ENCODE data around the gene SLC22A15.
"Not testable (repeated sequence)": the region's sequence is repeated elsewhere in the genome, so short reads cannot be mapped to it uniquely, and the experiment has no call there.

Gene SLC22A15

DNA sequence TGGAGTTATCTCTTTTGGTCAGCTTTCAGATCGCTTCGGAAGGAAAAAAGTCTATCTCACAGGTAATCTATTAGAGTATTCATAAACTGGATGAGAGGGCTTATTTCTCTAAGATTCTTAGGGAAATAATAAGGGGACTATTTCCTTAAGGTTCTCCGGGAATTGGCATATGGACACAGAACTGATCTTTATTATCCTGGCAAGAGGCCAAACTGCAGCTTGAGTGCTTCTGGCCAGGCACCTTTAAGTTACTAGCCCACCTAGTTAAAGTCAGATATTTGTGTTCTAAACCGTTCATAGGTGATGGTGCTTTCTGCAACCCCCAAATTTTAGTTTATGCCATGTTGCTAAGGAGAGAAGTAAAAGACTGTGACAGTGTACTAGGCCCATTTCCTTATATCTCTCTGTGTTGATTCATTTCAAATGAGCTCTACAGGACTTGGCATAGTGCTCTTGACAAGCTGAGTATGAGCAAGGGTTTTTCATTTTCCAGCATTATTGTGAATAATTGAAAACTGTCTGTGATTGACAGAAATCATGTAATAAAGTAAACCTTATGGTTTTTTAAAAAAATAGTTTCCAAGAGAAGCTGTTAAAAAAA lies 43.4 kb downstream of the SLC22A15 start:
- H3K4me3 ChIP-seq = no peak overlapping the region
- H3K27ac ChIP-seq = no peak overlapping the region

DNA sequence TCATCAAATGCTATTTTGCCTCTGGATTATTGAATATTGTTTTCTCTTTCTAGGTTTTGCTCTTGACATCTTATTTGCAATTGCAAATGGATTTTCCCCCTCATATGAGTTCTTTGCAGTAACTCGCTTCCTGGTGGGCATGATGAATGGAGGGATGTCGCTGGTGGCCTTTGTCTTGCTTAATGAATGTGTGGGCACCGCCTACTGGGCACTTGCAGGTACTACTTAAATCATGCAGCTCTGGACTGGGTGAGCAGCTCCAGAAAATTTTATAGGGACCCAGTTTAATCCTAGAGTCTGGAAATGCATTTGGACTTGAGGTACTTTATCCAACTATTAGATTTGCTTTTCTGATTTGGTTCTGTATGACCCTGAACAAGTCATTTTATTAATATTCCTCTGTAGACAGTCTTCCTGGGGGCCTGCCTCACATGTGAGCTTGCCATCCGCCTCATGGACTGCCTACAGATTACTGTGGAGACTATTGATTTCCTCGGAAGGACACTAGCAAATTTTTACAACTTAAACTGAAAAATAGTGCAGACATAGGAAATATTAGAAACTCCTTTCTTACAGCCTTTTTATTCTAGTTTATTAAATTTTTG lies 44.5 kb downstream of the SLC22A15 start:
- Histone ChIP-seq H3K4me3 (no peak overlapping the region), H3K27ac (no peak overlapping the region)

DNA sequence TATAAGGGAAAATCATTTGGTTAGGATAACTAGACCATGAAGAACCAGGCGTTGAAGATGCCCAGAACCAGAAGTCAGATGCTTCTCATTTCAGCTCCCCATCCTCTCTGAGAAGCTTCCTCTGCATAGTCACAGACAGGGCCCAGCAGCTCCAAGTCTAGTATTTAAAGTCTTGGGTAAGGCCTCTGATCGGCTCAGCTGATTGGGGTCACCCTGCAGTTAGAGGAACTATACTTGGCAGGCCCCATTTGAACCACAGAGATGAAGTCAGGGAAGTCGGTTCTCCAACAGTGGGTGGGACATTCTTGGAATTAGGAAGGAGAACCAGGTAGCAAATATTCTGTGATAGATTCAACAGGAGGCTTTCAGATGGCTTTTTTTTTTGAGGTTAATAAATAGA lies 48.3 kb downstream of the SLC22A15 start:
- Histone ChIP-seq H3K27ac (no peak overlapping the region), H3K4me3 (no peak overlapping the region)

DNA sequence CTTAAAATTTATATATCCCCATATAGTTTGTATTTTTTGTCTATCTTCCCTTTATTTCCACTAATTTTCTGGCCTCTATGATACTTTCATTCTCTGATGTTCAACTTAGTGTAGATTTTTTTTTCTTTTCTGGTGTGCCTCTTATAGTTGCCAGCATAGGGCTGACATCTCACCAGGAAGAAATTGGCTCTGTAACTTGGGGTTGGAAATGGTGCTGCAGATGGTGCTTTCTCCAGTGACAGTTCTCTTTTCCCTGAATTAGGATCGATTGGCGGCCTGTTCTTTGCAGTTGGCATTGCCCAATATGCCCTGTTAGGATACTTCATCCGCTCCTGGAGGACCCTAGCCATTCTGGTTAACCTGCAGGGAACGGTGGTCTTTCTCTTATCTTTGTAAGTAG lies 50.3 kb downstream of the SLC22A15 start:
- no peak overlapping the region for H3K27ac ChIP-seq

DNA sequence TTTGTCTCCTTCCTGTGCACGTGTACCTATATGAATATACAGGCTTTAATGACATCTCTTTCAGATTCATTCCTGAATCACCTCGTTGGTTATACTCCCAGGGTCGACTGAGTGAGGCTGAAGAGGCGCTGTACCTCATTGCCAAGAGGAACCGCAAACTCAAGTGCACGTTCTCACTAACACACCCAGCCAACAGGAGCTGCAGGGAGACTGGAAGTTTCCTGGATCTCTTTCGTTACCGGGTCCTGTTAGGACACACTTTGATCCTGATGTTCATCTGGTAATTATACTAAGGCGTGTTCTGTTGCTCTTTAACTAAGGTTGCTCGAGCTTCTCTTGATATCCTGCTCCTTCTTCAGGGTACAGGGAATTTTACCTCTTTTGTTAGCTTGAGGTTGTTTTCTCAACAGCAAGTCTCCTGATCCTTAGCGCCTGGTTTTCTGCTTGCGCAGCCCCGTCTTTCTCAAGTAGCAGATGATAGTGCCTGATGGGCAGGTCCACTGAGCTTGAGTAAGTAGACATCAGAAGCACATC lies 55.1 kb downstream of the SLC22A15 start:
- no peak overlapping the region for H3K27ac ChIP-seq

More for the DNA sequence above, 50.3 kb downstream of the SLC22A15 start:
- H3K4me3 ChIP-seq = no peak overlapping the region

DNA sequence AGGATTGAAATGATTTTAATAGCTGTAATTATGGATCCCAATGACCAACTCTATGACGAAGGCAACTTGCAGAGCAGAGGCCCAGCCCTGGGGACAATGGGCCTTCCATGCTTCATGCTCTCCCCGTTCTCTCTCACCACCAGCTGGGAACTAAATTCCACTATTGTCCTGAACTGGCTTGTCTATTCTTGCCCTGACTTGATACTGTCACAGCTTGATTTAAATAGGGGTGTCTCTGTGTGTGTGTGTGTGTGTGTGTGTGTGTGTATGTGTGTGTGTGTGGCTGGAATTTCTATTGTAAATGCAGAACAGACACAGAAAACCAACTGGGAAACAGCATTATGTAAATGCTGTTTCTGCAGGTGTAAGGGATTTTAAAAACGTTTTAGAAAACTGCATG lies 57.0 kb downstream of the SLC22A15 start:
- Histone ChIP-seq H3K4me3 (no peak overlapping the region), H3K27ac (no peak overlapping the region)

More for the DNA sequence above, 55.1 kb downstream of the SLC22A15 start:
- H3K4me3 ChIP-seq = no peak overlapping the region

DNA sequence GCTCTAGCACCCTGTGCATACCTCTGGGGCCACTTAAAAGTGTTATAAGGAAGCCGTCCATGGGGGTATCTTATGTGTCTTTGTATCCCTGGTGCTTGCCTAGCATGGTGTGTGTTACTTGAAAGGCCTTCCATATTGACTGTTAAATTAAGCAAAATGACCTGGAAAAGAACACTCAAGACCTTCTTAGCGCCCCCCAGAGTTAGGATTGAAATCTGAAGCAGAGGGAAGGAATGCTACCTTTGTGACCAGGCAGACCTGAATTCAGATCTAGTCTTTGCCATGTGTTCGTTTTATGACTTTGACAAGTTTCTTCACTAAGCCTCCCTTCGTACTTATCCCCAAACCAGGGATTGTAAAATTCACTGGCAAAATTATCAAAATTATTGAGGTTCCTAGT lies 59.9 kb downstream of the SLC22A15 start:
- H3K4me3 ChIP-seq = no peak overlapping the region
- H3K27ac ChIP-seq = no peak overlapping the region

DNA sequence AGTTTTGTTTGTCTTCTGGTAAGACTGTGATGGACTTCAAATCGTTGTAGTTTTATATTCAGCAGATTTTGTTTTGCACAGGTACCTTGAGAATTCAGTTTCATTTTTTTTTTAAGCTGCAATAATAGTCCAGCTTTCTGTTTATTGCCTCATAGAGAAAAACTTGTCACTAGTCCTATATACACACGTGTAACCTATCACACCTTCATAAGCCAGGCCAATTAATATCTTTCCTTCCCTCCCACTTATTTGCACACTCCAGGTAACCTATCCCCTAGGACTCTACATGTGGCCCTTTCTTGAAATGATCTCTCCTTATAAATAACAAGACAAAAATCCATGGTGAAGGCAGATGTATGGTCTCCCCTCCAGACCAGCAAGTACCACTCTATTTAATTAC lies 62.4 kb downstream of the SLC22A15 start:
- Histone ChIP-seq H3K27ac (no peak overlapping the region), H3K4me3 (no peak overlapping the region)

DNA sequence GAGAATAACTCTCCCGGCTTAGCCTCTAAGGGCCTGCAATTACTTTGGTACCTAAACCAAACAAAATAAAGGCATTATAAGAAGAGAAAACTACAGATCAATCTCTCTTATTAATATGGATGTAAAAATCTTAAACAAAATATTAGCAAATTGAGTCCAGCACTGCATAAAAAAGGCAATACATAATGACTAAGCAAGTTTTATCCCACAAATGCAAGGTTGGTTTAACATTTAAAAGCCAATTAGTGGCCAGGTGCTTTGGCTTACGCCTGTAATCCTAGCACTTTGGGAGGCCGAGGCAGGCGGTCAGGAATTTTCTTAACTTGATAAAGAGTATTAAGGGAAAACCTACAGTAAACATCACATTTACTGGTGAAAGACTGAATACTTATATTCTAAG lies 67.8 kb downstream of the SLC22A15 start:
- no peak overlapping the region for H3K4me3 ChIP-seq
- H3K27ac ChIP-seq = no peak overlapping the region

DNA sequence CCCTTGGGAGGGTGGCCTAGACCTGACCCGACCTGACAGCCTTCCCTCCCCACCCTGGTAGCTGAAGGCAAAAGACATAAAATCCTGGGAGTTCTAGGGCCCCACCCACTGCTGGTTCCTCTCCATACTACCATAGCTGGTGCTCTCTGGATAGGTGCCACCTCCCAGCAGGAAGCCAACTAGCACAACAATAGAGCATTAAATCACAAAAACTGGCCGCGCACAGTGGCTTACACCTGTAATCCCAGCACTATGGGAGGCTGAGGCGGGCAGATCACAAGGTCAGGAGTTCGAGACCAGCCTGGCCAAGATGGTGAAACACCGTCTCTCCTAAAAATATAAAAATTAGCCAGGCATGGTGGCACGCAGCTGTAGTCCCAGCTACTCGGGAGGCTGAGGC lies 70.6 kb downstream of the SLC22A15 start:
- not testable (repeated sequence) for H3K27ac ChIP-seq, H3K4me3 ChIP-seq

DNA sequence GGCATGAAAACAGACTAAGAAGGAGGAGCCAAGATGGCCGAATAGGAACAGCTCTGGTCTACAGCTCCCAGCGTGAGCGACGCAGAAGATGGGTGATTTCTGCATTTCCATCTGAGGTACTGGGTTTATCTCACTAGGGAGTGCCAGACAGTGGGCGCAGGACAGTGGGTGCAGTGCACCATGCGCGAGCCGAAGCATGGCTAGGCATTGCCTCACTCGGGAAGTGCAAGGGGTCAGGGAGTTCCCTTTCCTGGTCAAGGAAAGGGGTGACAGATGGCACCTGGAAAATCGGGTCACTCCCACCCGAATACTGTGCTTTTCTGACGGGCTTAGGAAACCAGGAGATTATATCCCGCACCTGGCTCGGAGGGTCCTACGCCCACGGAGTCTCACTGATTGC lies 75.6 kb downstream of the SLC22A15 start:
- H3K27ac ChIP-seq, H3K4me3 ChIP-seq: not testable (repeated sequence)

DNA sequence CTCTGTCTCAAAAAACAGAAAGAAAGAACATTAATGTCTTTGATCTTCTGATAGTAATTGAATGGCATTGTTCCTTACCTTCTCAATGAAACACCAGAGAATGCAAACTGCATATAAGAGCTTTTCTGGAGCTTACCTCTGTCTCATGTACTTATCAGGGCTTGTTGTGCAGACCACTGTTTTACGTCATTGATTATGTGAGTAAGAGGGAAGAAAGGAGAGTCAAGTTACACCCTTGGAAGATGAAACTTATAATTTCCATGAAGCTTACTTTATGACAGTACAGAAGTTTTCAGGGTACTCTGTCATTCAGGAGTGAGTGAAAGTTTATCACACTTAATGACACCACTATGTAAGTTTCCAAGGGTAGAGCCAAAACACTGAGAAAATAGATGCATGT lies 85.9 kb downstream of the SLC22A15 start:
- Histone ChIP-seq H3K4me3 (no peak overlapping the region), H3K27ac (no peak overlapping the region)

DNA sequence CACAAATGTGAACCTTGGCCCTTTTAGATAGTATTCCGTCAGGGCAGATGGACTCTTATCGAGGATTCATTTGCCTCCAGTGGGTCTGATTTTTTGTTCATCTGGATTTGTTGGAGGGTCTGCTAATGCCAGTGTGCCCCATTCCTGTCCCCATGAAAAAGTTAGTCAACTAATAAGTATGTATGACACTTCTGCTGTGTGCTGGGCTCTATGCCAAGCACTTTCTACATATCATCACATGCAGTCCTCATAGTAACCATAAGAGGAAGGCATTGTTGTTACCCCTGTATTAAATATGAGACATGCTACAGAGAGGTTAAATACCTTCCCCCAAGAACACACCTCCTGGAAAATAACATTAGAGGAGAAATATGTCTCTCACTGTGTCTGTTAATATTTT lies 88.3 kb downstream of the SLC22A15 start:
- Histone ChIP-seq H3K4me3 (no peak overlapping the region), H3K27ac (no peak overlapping the region)

DNA sequence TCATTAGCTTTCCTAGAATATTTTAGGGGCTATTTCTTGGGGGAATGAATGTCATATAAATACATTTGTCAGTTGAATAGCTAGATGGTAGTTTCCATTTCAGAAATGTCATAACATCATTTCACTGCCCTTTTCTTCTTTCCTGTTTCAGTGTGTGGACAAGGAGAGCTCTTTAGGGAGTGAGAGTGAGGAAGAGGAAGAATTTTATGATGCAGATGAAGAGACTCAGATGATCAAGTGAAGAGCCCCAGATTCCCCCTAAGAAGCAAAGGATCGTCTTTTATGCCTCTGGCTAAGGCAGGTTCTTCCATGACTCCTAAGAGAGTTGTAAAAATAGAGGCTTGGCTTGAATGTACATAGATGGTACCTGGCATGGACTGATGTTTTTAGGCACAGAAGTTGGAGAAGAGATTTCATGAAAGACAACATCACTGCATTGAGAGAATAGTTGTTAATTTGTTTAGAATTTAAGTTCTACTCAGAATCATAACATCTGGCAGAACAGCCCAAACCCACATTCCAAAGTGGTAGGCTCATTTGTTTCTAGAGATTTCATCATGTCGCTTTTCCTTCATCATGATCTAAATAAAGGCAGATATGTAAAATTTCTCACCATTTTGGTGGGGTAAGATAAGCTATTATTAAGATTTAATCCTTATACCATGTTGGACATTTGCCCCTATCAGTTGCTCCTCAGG lies 90.7 kb downstream of the SLC22A15 start:
- Histone ChIP-seq H3K4me3 (no peak overlapping the region), H3K27ac (peak overlapping the region in 8 of 21 experiments; percentile 8 to 64 (median 48))

DNA sequence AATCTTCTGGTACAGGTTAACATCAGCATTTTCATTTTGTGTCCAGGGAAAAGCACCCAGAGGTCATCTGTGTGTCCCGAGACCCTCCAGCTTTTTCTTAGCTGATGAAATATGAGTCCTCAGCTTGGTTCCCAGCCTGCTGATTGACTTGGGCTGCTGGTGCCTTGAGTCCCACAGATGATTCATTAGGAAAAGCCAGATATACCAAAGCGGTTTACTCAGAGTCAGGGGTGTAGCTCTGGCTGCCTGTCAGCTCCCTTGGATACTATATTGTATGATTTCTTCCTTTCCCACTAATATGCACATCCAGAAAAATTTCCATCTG lies 91.2 kb downstream of the SLC22A15 start:
- Histone ChIP-seq H3K4me3 (no peak overlapping the region), H3K27ac (peak overlapping the region in 5 of 21 experiments; percentile 17 to 64 (median 48))

DNA sequence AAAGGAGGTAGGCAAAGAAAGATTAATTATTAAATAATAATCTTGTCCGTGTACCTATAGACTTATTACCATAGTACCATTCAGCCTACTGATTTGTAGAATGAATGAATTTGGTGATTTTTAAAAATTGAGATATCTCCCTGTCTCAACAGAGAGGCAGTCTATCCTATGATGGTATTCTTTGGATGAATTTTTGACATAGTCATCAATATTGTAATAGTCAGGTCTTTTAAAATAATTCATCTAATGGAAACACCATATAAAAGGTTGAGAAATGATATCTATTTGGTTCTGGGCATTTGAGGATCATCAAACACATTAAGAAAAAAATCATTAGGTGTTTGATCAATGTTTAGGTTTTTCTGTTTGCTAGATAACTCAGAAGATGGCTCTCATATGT lies 99.3 kb downstream of the SLC22A15 start:
- Histone ChIP-seq H3K4me3 (no peak overlapping the region), H3K27ac (no peak overlapping the region)

DNA sequence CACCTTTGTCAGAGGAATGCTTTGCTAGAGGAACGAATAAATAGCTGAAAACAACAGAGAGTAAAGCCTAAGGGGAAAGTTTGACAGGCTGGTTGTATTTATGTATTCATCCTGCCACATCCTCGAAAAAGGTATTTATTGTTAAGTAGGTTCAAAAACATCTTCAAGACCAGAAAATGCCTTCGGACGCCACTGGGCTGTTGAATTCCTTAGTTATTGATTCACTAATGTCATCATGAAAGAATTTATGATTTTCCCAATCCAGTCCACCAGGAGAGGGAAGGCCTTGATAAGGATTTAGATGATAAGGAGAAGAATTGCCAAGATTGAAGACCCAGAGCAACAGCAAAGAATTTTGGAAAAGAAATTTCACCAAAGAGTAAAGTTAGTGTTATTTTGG lies 99.7 kb downstream of the SLC22A15 start:
- Histone ChIP-seq H3K27ac (no peak overlapping the region), H3K4me3 (no peak overlapping the region)

DNA sequence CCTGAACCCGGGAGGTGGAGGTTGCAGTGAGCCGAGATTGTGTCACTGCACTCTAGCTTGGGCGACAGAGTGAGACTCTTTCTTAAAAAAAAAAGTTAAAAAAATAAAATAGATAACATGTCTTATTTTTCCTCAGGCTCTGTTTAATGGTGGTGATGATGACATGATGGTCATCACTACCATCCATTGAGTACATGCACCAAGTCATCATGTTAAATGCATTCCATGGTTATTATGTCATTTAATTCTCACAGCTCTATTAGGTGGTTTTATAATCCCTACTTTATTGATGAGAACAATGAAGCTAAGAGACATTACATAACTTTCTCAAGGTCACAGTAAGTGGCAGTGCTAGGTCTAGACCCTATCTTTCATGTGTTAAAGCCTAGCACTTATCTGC lies 100.5 kb downstream of the SLC22A15 start:
- Histone ChIP-seq H3K4me3 (no peak overlapping the region), H3K27ac (no peak overlapping the region)

DNA sequence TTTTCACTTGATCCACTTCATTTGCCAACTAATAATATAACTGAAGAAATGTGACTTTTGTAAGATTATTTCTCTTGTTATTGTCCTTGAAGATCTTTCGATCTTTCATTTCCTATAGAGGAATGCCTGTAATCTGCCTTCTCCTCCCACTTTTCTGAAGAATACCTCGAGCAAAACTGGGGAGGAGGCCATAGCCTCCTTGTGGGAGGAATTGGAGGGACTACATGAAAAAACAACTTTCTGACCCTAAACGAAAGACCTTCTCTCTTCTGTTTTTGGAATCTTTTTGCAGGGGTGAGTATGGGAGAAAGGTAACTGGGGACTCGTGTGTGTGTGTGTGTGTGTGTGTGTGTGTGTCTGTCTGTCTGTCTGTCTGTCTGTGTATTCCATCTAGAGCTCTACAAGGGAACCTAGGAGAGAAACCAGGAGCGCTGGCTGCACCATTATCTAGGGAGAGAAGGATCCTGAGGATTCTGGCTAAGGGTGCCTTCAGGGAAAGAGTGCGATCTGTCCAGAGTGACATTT lies 102.4 kb downstream of the SLC22A15 start:
- H3K4me3 ChIP-seq = no peak overlapping the region
- H3K27ac ChIP-seq = no peak overlapping the region

DNA sequence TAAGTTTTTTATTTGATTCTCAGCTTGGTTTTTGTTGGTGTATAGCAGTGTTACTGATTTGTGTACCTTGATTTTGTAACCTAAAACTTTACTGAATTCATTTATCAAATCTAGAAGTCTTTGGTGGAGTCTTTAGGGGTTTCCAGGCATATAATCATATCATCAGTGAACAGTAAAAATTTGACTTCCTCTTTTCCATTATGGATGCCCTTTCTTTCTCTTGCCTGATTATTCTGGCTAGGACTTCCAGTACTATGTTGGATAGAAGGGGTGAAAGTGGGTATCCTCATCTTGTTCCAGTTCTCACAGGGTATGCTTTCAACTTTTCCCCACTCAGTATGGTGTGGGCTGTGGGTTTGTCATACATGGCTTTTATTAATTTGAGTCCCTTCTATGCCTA lies 111.3 kb downstream of the SLC22A15 start:
- Histone ChIP-seq H3K27ac (no peak overlapping the region), H3K4me3 (no peak overlapping the region)

DNA sequence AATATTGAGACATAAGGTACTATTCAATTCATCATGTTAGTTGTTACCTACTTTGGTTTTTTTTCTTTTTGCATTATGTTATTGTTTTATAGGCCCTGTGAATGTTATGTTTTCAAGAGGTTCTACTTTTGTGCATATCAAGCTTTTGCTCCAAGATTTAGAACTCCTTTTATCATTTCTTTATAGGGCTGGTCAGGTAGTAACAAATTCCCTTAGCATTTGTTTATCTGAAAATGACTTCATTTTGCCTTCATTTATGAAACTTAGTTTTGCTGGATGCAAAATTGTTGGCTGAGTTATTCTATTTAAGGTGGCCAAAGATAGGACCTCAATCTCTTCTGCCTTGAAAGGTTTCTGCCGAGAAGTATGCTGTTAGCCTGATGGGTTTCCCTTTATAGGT lies 113.6 kb downstream of the SLC22A15 start:
- Histone ChIP-seq H3K27ac (no peak overlapping the region), H3K4me3 (no peak overlapping the region)
